Left lobe of liver (tissue), 2 donors: ENCODE measurements around the gene TCHH. TPM values are rescaled to one million over a fixed set of nuclear protein-coding genes. Genes with fewer than 3 reads are reported as not detected.
"Not testable (repeated sequence)": the region's sequence is repeated elsewhere in the genome, so short reads cannot be mapped to it uniquely, and the experiment has no call there.

Source experiments
- ATAC-seq: fragments of 200-7000 bp; cut with Tn5 transposase; one replicate; pipeline ENCODE4 v1.9.1; 2020; ENCODE audit warnings: mild to moderate bottlenecking, moderate library complexity
- DNase-seq: peaks from one replicate; pipeline ENCODE4 v3.0.0-alpha.2; 2020; ENCODE audit warnings: low spot score
- total RNA-seq: library from RNA; stranded (reverse); gene quantifications from one replicate; pipeline ENCODE4 v1.2.1, GENCODE V29; 2021
- donor health status: DM: no; HTN: no; CAD: no; lungs with moderate emphysema.
- donor health status: DM: no; HTN: yes; CAD: no.

The TCHH gene
- total RNA-seq, 1 donor from 2014 or later: 0.08 TPM

GRCh38 chr1:152112101-152112884 lies 3.0 kb downstream of the TCHH start:
- no peak for DNase-seq
- ATAC-seq: no peak

GRCh38 chr1:152111515-152111968 lies 3.7 kb downstream of the TCHH start:
- ATAC-seq (no peak), DNase-seq (no peak)

GRCh38 chr1:152110860-152111514 lies 4.3 kb downstream of the TCHH start:
- ATAC-seq (peak; percentile 60), DNase-seq (no peak)

- ATAC-seq (peak; percentile 32), DNase-seq (no peak)
Measured at GRCh38 chr1:152110365-152110859, 4.8 kb downstream of the TCHH start.

- DNase-seq: no peak
- no peak for ATAC-seq
Measured at GRCh38 chr1:152109998-152110294, 5.3 kb downstream of the TCHH start.

- DNase-seq: no peak
- no peak for ATAC-seq
Measured at GRCh38 chr1:152109231-152109997, 5.8 kb downstream of the TCHH start.

GRCh38 chr1:152108882-152109222 lies 6.4 kb downstream of the TCHH start:
- no peak for DNase-seq
- no peak for ATAC-seq

- ATAC-seq (no peak), DNase-seq (no peak)
Measured at GRCh38 chr1:152107984-152108881, 7.0 kb downstream of the TCHH start.

- no peak for DNase-seq
- no peak for ATAC-seq
Measured at GRCh38 chr1:152107031-152107983, 7.9 kb downstream of the TCHH start.

- ATAC-seq (no peak), DNase-seq (no peak)
Measured at GRCh38 chr1:152104854-152105253, 10.4 kb downstream of the TCHH start.

GRCh38 chr1:152096931-152097330 lies 18.3 kb downstream of the TCHH start:
- ATAC-seq (no peak), DNase-seq (no peak)

- no peak for ATAC-seq
- DNase-seq: no peak
Measured at GRCh38 chr1:152089014-152089674, 26.1 kb downstream of the TCHH start, which contains the start of gene TCHHL1. Gene TCHHL1 (minus strand): TSS chr1:152089064. CDS start chr1:152088143, 921 bp downstream.

GRCh38 chr1:152086760-152087159 lies 28.5 kb downstream of the TCHH start:
- DNase-seq: no peak
- no peak for ATAC-seq

- no peak for DNase-seq
- ATAC-seq: no peak
Measured at GRCh38 chr1:152084853-152085252, 30.4 kb downstream of the TCHH start.

GRCh38 chr1:152081026-152081425 lies 34.2 kb downstream of the TCHH start:
- ATAC-seq, DNase-seq: not testable (repeated sequence)

- DNase-seq, ATAC-seq: not testable (repeated sequence)
Measured at GRCh38 chr1:152080494-152080893, 34.8 kb downstream of the TCHH start.

- ATAC-seq: no peak
Measured at GRCh38 chr1:152078831-152079441, 36.3 kb downstream of the TCHH start.

GRCh38 chr1:152072311-152072710 lies 42.9 kb downstream of the TCHH start:
- DNase-seq (no peak), ATAC-seq (no peak)

More at GRCh38 chr1:152078831-152079441, 36.3 kb downstream of the TCHH start:
- DNase-seq: no peak
